Measurements from ENCODE around the gene TRIM2.

Gene TRIM2

GRCh38 chr4:153282023-153282422 is 77.8 kb downstream of the TRIM2 start:
- H3K4me3 ChIP-seq (ENCODE audit: low read length), result no peak overlapping the region
- DNase-seq (ENCODE audit: low read depth), result no peak
- no peak for TF ChIP-seq CTCF (IDR thresholded peaks at IDR 0.05; ENCODE audit: insufficient read depth, low read depth, low read length, missing control alignments)

- DNase-seq (ENCODE audit: low read depth), result no peak
- no peak overlapping the region for H3K4me3 ChIP-seq (ENCODE audit: low read length)
- TF ChIP-seq CTCF (IDR thresholded peaks at IDR 0.05; ENCODE audit: insufficient read depth, low read depth, low read length, missing control alignments), result no peak
These were observed 79.0 kb downstream of the TRIM2 start for GRCh38 chr4:153283260-153283659.

- no peak overlapping the region for H3K4me3 ChIP-seq (ENCODE audit: low read length)
- no peak for TF ChIP-seq CTCF (IDR thresholded peaks at IDR 0.05; ENCODE audit: insufficient read depth, low read depth, low read length, missing control alignments)
- no peak for DNase-seq (ENCODE audit: low read depth)
These were observed 85.9 kb downstream of the TRIM2 start for GRCh38 chr4:153290134-153290533.

GRCh38 chr4:153291562-153291961 is 87.3 kb downstream of the TRIM2 start:
- no peak for DNase-seq (ENCODE audit: low read depth)
- no peak for TF ChIP-seq CTCF (IDR thresholded peaks at IDR 0.05; ENCODE audit: insufficient read depth, low read depth, low read length, missing control alignments)
- no peak overlapping the region for H3K4me3 ChIP-seq (ENCODE audit: low read length)

GRCh38 chr4:153292897-153293741 is 88.9 kb downstream of the TRIM2 start:
- no peak overlapping the region for H3K4me3 ChIP-seq (ENCODE audit: low read length)
- TF ChIP-seq CTCF (IDR thresholded peaks at IDR 0.05; ENCODE audit: insufficient read depth, low read depth, low read length, missing control alignments), result no peak
- DNase-seq (ENCODE audit: low read depth), result no peak

GRCh38 chr4:153293742-153294057 is 89.5 kb downstream of the TRIM2 start:
- H3K4me3 ChIP-seq (ENCODE audit: low read length), result no peak overlapping the region
- TF ChIP-seq CTCF (IDR thresholded peaks at IDR 0.05; ENCODE audit: insufficient read depth, low read depth, low read length, missing control alignments), result no peak

GRCh38 chr4:153294631-153295030 is 90.4 kb downstream of the TRIM2 start:
- DNase-seq (ENCODE audit: low read depth), result peak; percentile 91
- no peak for TF ChIP-seq CTCF (IDR thresholded peaks at IDR 0.05; ENCODE audit: insufficient read depth, low read depth, low read length, missing control alignments)
- H3K4me3 ChIP-seq (ENCODE audit: low read length), result no peak overlapping the region

More at GRCh38 chr4:153293742-153294057, 89.5 kb downstream of the TRIM2 start:
- no peak for DNase-seq (ENCODE audit: low read depth)
